ENCODE data around the gene PHACTR1. TPM values are rescaled to one million over a fixed set of nuclear protein-coding genes. Genes with fewer than 3 reads are reported as not detected.

The PHACTR1 gene
- total RNA-seq, 1 donor, result 0.43 TPM

DNA sequence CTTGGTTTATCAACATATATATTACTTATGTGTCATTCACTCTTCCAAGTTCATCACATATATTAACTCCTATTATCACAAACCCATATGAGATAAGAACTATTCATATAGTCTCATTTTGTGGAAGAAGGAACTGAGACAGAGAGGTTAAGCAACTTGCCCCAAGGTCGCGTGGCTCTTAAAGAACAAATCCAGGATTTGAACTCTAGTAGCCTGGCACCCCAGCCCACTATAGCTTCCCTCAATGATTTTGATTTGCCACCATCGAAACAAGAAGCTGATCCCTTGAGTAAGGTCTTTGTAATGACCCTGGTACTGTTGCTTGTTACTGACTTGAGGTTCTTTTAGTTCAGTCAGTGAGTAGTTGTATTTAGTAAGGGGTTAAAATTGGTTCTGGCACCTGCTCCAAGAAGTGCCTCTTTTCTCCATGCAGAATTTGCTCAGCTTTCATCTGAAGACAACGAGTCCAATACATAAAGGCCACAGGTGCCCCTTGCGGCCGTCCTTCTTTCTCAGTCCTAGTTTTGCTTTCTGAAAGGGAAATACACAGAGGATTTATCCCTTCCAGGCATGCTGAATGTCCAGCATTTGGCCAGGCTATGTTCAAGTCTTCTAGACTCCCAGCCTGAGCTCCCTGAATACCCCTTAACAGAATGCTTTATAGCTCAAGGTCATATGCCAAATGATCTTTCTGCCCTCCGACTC lies 358.7 kb downstream of the PHACTR1 start:
- TF ChIP-seq, protein P1, sequence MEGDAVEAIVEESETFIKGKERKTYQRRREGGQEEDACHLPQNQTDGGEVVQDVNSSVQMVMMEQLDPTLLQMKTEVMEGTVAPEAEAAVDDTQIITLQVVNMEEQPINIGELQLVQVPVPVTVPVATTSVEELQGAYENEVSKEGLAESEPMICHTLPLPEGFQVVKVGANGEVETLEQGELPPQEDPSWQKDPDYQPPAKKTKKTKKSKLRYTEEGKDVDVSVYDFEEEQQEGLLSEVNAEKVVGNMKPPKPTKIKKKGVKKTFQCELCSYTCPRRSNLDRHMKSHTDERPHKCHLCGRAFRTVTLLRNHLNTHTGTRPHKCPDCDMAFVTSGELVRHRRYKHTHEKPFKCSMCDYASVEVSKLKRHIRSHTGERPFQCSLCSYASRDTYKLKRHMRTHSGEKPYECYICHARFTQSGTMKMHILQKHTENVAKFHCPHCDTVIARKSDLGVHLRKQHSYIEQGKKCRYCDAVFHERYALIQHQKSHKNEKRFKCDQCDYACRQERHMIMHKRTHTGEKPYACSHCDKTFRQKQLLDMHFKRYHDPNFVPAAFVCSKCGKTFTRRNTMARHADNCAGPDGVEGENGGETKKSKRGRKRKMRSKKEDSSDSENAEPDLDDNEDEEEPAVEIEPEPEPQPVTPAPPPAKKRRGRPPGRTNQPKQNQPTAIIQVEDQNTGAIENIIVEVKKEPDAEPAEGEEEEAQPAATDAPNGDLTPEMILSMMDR (IDR thresholded peaks at IDR 0.05; ENCODE audit: insufficient read depth, low read depth, low read length), result no peak
- H3K4me3 ChIP-seq (ENCODE audit: low read depth, low read length), result no peak overlapping the region

DNA sequence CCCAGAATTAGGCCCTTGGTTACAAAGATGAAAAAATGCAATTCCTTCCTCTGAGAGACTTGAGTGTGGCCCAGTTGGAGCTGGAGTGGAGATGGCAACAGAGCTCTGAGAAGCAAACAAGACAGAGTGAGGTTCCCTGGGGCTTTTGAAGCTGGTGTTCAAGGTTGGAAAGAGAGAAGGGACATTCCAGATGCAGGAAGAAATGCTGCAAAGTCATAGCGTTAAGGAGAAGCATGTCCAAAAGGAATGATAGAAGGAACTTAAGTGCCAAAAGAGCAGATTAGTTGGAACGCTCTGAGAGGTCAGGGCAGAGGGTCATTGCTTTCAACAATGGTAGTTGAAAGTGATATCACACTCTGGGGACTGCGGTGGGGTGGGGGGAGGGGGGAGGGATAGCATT lies 360.0 kb downstream of the PHACTR1 start:
- no peak for DNase-seq (ENCODE audit: low read depth)
- TF ChIP-seq, protein P1 (IDR thresholded peaks at IDR 0.05; ENCODE audit: insufficient read depth, low read depth, low read length), result no peak
- H3K4me3 ChIP-seq (ENCODE audit: low read depth, low read length), result no peak overlapping the region

More for the DNA sequence above, 358.7 kb downstream of the PHACTR1 start:
- no peak for DNase-seq (ENCODE audit: low read depth)

- no peak overlapping the region for H3K4me3 ChIP-seq (ENCODE audit: low read depth, low read length)
- DNase-seq (ENCODE audit: low read depth), result no peak
- TF ChIP-seq, protein P1 (IDR thresholded peaks at IDR 0.05; ENCODE audit: insufficient read depth, low read depth, low read length), result no peak
These were observed 360.6 kb downstream of the PHACTR1 start for GRCh38 chr6:13077117-13077516.

DNA sequence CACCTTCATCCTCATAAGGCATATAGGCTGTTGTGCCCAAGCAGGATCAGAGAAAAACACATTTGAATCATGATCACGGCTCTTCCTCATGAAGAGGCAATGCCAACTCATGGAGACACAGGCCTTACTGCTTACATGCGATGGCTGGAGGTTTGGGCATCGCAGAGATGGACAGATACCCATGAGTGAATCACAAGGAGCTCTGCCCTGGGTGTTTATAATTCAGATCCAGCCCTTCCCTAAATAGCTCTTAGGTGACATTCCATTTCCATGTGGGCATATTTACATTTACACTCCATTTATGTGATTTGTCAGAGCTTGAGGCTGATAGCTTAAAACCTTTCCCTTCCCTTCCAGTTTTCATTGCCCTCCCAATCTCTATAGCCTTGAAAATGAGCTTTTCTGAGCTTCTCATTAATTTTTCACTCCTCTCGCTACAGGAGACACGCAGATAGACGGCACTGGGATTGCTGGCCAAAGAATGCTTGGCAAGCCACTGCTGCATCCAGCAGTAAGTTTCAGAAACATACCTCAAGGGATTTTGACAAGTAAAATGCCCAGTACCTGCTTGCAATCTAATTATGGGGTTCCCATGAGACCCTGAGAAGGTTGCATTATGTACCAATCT lies 362.6 kb downstream of the PHACTR1 start:
- no peak overlapping the region for H3K4me3 ChIP-seq (ENCODE audit: low read depth, low read length)
- DNase-seq (ENCODE audit: low read depth), result no peak
- TF ChIP-seq, protein P1 (IDR thresholded peaks at IDR 0.05; ENCODE audit: insufficient read depth, low read depth, low read length), result no peak

GRCh38 chr6:13080462-13081188 lies 364.1 kb downstream of the PHACTR1 start:
- DNase-seq (ENCODE audit: low read depth), result no peak
- TF ChIP-seq, protein P1 (IDR thresholded peaks at IDR 0.05; ENCODE audit: insufficient read depth, low read depth, low read length), result no peak

DNA sequence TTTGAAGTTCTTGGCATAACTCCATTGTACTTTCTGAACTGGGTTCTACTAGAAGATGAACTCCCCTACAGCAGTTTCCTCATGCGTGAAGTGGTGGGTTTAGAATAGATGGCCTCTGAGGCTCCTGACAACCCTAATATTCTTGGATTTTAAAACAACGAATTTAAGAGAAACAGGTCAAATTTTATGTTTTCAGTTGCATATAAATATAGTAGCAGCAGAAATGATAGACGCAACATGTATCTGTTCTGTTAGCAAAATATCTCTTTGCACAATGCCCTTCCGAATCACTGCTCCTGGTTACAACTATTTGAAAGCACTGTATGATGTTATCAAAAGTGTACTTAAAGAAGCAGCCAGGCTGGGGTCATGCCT lies 364.6 kb downstream of the PHACTR1 start:
- TF ChIP-seq, protein P1 (IDR thresholded peaks at IDR 0.05; ENCODE audit: insufficient read depth, low read depth, low read length), result no peak
- DNase-seq (ENCODE audit: low read depth), result no peak
- H3K4me3 ChIP-seq (ENCODE audit: low read depth, low read length), result no peak overlapping the region

More at GRCh38 chr6:13080462-13081188, 364.1 kb downstream of the PHACTR1 start:
- H3K4me3 ChIP-seq (ENCODE audit: low read depth, low read length), result no peak overlapping the region
